Rectal smooth muscle tissue (tissue), 1 donor: Measurements from ENCODE around the gene CLCF1.

Experiments used
- H3K27ac ChIP-seq: one replicate; pipeline ENCODE4 v1.7.0; 2013; ENCODE audit warnings: low read depth, low read length, inconsistent platforms
- H3K27me3 ChIP-seq: one replicate; pipeline ENCODE4 v1.7.0; 2013; ENCODE audit warnings: low read length; ENCODE audit not compliant: control insufficient read depth, insufficient read depth
- H3K36me3 ChIP-seq: one replicate; pipeline ENCODE4 v1.7.0; 2013; ENCODE audit warnings: low read length; ENCODE audit not compliant: control insufficient read depth, insufficient read depth
- H3K4me1 ChIP-seq: one replicate; pipeline ENCODE4 v1.7.0; 2013; ENCODE audit warnings: low read length; ENCODE audit not compliant: control insufficient read depth, insufficient read depth
- H3K4me3 ChIP-seq: one replicate; pipeline ENCODE4 v1.7.0; 2013; ENCODE audit warnings: low read length
- H3K9ac ChIP-seq: one replicate; pipeline ENCODE4 v1.7.0; 2013; ENCODE audit warnings: low read length

Gene CLCF1

GRCh38 chr11:67353317-67354074, 19.9 kb downstream of the CLCF1 start, which contains the start of gene POLD4:
POLD4 (minus strand) TSS chr11:67353546; CDS start chr11:67353399, 147 bp downstream.
- Histone ChIP-seq H3K4me1 (peaks cover 37% of the 10 kb centered on the region), H3K36me3 (peaks cover 5% of the 10 kb centered on the region), H3K27ac (peak within 1 kb of the TSS; percentile 98)

GRCh38 chr11:67352546-67353316, 20.7 kb downstream of the CLCF1 start:
- no peaks in the 10 kb centered on the region for H3K27me3 ChIP-seq
- peak overlapping the region; percentile 98 for H3K27ac ChIP-seq
- peak overlapping the region; percentile 92 for H3K4me3 ChIP-seq
- H3K4me1 ChIP-seq, result peaks cover 30% of the 10 kb centered on the region
- peak overlapping the region; percentile 84 for H3K9ac ChIP-seq
- peaks cover 5% of the 10 kb centered on the region for H3K36me3 ChIP-seq

More at GRCh38 chr11:67353317-67354074, 19.9 kb downstream of the CLCF1 start, which contains the start of gene POLD4:
- Histone ChIP-seq H3K4me3 (peak within 1 kb of the TSS; percentile 92), H3K27me3 (no peaks in the 10 kb centered on the region), H3K9ac (peak within 1 kb of the TSS; percentile 84)

- Histone ChIP-seq H3K27ac (peak overlapping the region; percentile 58), H3K9ac (peak overlapping the region; percentile 39), H3K36me3 (peaks cover 5% of the 10 kb centered on the region), H3K4me1 (peaks cover 30% of the 10 kb centered on the region), H3K27me3 (no peaks in the 10 kb centered on the region), H3K4me3 (peak overlapping the region; percentile 29)
Measured at GRCh38 chr11:67351275-67352005, 22.0 kb downstream of the CLCF1 start.

DNA sequence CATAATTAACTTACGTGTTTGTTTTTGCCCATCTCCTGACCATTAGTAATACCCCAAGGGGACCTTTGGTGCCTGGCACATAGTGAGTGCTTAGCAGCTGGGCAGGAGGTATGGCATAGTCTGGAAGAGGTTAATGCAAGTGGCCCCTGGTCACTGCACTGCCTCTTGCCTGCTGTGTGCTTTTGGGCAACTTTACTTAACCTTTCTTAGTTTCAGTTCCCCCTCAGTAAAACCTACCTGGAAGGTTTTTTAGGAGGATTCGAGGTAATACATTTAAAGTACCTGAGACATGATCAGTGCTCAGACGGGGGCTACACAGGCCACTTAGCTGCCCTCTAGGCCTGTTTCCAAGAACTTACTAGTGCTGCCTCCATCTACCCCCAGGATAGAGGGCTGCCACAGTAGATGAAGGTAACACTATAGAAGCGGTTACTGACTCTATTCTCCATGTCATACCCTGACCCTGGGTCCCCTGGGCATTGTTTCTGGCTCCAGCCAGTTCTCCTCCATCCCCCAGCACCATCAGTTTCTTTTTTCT, 23.4 kb downstream of the CLCF1 start:
- H3K27ac ChIP-seq, result no peak overlapping the region

GRCh38 chr11:67349457-67349856, 23.9 kb downstream of the CLCF1 start:
- Histone ChIP-seq H3K36me3 (peaks cover 5% of the 10 kb centered on the region), H3K4me1 (peaks cover 15% of the 10 kb centered on the region), H3K27me3 (no peaks in the 10 kb centered on the region), H3K27ac (no peak overlapping the region), H3K4me3 (no peak overlapping the region), H3K9ac (no peak overlapping the region)

More for the DNA sequence above, 23.4 kb downstream of the CLCF1 start:
- H3K9ac ChIP-seq, result no peak overlapping the region
- H3K36me3 ChIP-seq, result peaks cover 5% of the 10 kb centered on the region
- H3K4me1 ChIP-seq, result peaks cover 21% of the 10 kb centered on the region
- H3K4me3 ChIP-seq, result no peak overlapping the region
- H3K27me3 ChIP-seq, result no peaks in the 10 kb centered on the region

- Histone ChIP-seq H3K27me3 (no peaks in the 10 kb centered on the region), H3K4me3 (no peak overlapping the region), H3K9ac (no peak overlapping the region), H3K36me3 (peaks cover 5% of the 10 kb centered on the region), H3K27ac (no peak overlapping the region), H3K4me1 (peaks cover 11% of the 10 kb centered on the region)
Measured at GRCh38 chr11:67349036-67349435, 24.4 kb downstream of the CLCF1 start.

GRCh38 chr11:67347964-67348749, 25.2 kb downstream of the CLCF1 start:
- H3K9ac ChIP-seq, result no peak overlapping the region
- no peak overlapping the region for H3K4me3 ChIP-seq
- no peak overlapping the region for H3K27ac ChIP-seq
- no peaks in the 10 kb centered on the region for H3K27me3 ChIP-seq
- peaks cover 5% of the 10 kb centered on the region for H3K36me3 ChIP-seq
- peaks cover 8% of the 10 kb centered on the region for H3K4me1 ChIP-seq

DNA sequence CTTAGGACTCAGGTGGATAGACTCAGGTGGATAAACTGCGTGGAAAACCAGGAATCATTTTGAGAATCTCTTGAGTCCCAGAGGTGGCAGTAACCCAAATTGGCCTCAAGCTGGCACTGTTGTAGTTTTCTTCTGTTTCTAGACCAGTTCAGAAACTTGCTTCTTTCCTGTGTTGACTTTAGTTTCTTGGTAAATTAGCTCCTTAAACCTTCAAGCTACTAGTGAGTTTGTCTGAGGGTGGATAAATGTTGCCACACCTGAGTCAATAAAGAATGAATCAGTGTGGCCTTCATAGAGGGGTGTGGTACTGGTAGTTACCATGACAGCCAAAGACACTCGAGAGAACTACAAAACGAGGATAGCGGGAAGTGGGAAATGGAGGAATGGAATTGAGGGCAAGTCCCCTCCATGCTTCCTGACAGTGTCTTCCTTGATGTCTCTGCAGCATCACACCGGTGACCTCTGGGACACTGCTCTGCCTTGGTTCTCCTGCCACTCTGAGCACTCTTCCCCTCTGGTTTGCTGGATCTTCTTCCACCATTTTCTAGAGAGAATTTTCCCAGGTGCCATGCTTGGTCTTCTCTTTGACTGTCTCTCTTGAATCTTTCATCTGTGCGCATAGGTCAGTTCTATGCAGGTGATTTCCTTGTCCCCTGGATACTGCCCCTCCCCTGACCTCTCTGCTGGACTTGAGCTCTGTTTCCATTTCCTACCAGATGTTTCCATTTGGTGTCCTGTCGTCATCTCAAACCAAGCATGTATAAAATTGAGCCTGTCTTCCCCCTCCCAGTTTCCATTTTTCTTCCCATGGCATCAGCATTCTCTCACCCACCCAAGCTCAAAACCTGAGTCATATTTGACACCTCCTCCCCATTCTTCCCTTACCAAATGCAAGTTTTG, 27.2 kb downstream of the CLCF1 start:
- Histone ChIP-seq H3K27ac (no peak overlapping the region), H3K9ac (peak overlapping the region; percentile 10)

GRCh38 chr11:67345247-67345919, 28.0 kb downstream of the CLCF1 start:
- H3K4me3 ChIP-seq, result no peak overlapping the region
- H3K27me3 ChIP-seq, result no peaks in the 10 kb centered on the region
- no peaks in the 10 kb centered on the region for H3K4me1 ChIP-seq
- H3K27ac ChIP-seq, result no peak overlapping the region
- H3K9ac ChIP-seq, result peak overlapping the region; percentile 10
- H3K36me3 ChIP-seq, result no peaks in the 10 kb centered on the region

More for the DNA sequence above, 27.2 kb downstream of the CLCF1 start:
- Histone ChIP-seq H3K27me3 (no peaks in the 10 kb centered on the region), H3K36me3 (no peaks in the 10 kb centered on the region), H3K4me3 (no peak overlapping the region), H3K4me1 (no peaks in the 10 kb centered on the region)

DNA sequence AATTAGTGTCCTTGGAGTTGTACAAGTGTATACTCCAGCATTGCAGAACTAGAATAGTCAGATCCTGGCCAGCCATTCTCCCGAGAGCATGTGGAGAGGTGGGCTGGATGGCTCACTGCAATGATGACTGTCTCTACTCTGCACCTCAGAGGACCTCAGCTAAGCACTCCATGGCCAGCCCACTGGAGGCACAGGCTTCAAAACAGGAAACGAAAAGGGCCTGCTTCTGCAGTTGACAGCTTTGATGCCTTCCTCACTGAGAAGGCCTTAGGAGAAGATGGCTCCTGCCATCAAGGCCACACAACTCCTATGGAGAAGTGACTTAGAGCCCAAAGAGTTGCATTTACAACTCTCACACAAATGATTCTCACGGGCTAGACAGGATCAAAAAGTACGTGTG, 29.1 kb downstream of the CLCF1 start:
- Histone ChIP-seq H3K4me1 (no peaks in the 10 kb centered on the region), H3K9ac (no peak overlapping the region), H3K27ac (no peak overlapping the region), H3K36me3 (no peaks in the 10 kb centered on the region), H3K27me3 (no peaks in the 10 kb centered on the region), H3K4me3 (no peak overlapping the region)
